Measurements from ENCODE around the gene VWC2. TPM values are rescaled to one million over a fixed set of nuclear protein-coding genes. Genes with fewer than 3 reads are reported as not detected.

VWC2 gene
- polyA plus RNA-seq, 1 of the 3 experiments (the other 2 are of a cell fraction): not detected

DNA sequence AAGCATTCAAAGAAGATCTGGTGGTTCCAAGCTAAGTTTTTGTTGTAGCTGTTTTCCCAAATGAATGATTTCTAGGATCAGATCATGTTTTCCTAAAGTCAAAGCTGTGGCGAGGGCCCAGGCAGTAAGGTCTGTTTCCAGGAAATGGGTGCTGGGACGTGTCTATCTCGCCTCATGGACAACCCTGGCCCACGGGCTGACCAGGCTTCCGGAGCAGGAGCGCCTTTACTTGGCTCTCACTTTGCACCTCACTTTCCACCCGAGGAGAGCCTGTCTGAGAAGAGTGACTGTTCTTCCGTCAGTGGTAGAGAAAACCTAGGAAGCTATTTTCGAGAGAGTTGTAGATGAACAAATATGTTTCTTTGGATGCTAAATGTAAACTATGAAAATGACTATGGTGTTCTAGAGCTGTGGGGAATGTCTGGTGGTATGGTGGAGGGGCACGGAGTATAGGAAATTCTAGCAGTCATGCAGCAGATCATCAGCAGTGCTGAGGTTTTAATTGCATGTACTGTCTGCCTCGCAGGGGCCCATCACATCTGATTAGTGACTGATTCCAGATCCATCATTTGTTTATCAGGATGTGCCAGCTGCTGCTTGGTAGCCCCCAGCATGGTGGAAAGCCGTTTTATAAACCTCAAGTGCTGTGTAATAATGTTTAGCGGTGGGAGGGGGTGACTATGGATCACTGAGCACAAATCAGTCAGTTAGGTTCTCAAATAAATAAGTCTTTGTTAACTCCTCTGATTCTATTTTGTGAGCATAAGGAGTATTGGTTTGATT lies 66.6 kb downstream of the VWC2 start (continued):
- TF ChIP-seq, protein P1, sequence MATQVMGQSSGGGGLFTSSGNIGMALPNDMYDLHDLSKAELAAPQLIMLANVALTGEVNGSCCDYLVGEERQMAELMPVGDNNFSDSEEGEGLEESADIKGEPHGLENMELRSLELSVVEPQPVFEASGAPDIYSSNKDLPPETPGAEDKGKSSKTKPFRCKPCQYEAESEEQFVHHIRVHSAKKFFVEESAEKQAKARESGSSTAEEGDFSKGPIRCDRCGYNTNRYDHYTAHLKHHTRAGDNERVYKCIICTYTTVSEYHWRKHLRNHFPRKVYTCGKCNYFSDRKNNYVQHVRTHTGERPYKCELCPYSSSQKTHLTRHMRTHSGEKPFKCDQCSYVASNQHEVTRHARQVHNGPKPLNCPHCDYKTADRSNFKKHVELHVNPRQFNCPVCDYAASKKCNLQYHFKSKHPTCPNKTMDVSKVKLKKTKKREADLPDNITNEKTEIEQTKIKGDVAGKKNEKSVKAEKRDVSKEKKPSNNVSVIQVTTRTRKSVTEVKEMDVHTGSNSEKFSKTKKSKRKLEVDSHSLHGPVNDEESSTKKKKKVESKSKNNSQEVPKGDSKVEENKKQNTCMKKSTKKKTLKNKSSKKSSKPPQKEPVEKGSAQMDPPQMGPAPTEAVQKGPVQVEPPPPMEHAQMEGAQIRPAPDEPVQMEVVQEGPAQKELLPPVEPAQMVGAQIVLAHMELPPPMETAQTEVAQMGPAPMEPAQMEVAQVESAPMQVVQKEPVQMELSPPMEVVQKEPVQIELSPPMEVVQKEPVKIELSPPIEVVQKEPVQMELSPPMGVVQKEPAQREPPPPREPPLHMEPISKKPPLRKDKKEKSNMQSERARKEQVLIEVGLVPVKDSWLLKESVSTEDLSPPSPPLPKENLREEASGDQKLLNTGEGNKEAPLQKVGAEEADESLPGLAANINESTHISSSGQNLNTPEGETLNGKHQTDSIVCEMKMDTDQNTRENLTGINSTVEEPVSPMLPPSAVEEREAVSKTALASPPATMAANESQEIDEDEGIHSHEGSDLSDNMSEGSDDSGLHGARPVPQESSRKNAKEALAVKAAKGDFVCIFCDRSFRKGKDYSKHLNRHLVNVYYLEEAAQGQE (IDR thresholded peaks at IDR 0.05; ENCODE audit: low read depth, low read length): no peak
- TF ChIP-seq EZH2phosphoT487 (IDR thresholded peaks at IDR 0.05; ENCODE audit: borderline replicate concordance, low read depth) (no peak), RXRA (IDR thresholded peaks at IDR 0.05; ENCODE audit: borderline replicate concordance, low read depth) (no peak), SMC3 (IDR thresholded peaks at IDR 0.05; ENCODE audit: low read depth, low read length) (no peak), SIN3A (IDR thresholded peaks at IDR 0.05; ENCODE audit: borderline replicate concordance, low read depth, low read length) (no peak)

DNA sequence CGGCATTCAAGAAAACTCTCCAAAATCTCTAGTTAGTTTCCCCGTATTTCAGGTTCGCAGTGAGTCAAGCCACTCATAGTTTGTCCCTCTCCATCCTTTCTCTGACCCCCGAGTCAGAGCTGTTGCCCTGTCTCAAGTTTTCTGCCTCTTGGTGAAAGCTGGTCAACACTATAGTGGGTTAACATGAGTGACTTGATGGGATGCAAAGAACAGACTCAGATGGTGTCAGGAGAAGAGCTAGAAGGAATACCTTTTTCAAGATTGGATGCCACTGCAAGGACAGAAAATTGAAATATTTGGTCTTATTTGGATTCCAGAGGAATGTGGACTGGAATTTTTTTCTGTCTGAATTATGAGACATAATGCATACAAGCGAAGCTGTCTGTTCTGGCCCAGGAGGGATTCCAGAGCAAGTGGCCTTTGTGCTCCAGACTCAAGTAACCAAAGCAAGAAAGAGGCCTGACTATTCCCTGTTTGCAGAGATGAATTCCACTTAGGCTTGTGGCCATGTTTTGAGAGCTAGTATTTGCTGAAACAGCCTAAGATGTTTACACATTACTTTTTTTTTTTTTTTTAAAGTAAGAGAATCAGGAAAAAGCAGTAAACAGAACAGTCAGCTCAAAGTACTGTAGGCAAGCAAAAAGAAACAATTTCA lies 67.4 kb downstream of the VWC2 start:
- Histone ChIP-seq H3K27ac (ENCODE audit: low read depth in 2 of 2, low read length in 1 of 2) (no peak overlapping the region), H3F3A (replicated peaks; ENCODE audit: insufficient read depth) (no peaks in the 10 kb centered on the region), H3K4me2 (no peak overlapping the region), H3K4me3 (ENCODE audit: low read depth in 2 of 2, low read length in 1 of 2) (no peak overlapping the region), H3K27me3 (ENCODE audit: insufficient read depth) (peaks cover 17% of the 10 kb centered on the region; the same call in 1 of the 2 replicates), H3K9me2 (no peaks in the 10 kb centered on the region), H3K9ac (no peak overlapping the region), H4K20me1 (ENCODE audit: insufficient read depth) (no peaks in the 10 kb centered on the region), H3K36me3 (replicated peaks in 1 of 2; ENCODE audit: control insufficient read depth in 1 of 2, insufficient read depth in 2 of 2, low read length in 1 of 2) (no peaks in the 10 kb centered on the region), H3K79me2 (ENCODE audit: insufficient read depth) (no peaks in the 10 kb centered on the region), H3K4me1 (ENCODE audit: control insufficient read depth in 1 of 2, insufficient read depth in 2 of 2, low read depth in 1 of 2, low read length in 1 of 2) (no peaks in the 10 kb centered on the region), H2AFZ (ENCODE audit: low read depth) (no peak overlapping the region), H3K9me3 (no peaks in the 10 kb centered on the region)
- no peak for TF ChIP-seq YY1 (IDR thresholded peaks at IDR 0.05; ENCODE audit: low read depth)
- TF ChIP-seq RFX5 (IDR thresholded peaks at IDR 0.05; ENCODE audit: low read length): no peak
- TF ChIP-seq NRF1 (IDR thresholded peaks at IDR 0.05; ENCODE audit: low read depth, low read length): no peak
- no peak for TF ChIP-seq RCOR1 (IDR thresholded peaks at IDR 0.05; ENCODE audit: low read length)
- TF ChIP-seq, protein P2, sequence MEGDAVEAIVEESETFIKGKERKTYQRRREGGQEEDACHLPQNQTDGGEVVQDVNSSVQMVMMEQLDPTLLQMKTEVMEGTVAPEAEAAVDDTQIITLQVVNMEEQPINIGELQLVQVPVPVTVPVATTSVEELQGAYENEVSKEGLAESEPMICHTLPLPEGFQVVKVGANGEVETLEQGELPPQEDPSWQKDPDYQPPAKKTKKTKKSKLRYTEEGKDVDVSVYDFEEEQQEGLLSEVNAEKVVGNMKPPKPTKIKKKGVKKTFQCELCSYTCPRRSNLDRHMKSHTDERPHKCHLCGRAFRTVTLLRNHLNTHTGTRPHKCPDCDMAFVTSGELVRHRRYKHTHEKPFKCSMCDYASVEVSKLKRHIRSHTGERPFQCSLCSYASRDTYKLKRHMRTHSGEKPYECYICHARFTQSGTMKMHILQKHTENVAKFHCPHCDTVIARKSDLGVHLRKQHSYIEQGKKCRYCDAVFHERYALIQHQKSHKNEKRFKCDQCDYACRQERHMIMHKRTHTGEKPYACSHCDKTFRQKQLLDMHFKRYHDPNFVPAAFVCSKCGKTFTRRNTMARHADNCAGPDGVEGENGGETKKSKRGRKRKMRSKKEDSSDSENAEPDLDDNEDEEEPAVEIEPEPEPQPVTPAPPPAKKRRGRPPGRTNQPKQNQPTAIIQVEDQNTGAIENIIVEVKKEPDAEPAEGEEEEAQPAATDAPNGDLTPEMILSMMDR (IDR thresholded peaks at IDR 0.05): no peak
- no peak for TF ChIP-seq TAF1 (IDR thresholded peaks at IDR 0.05; ENCODE audit: borderline replicate concordance, low read depth, low read length)
- no peak for TF ChIP-seq FOXM1 (IDR thresholded peaks at IDR 0.05; ENCODE audit: low read depth)
- no peak for TF ChIP-seq JUND (IDR thresholded peaks at IDR 0.05)
- TF ChIP-seq EZH2phosphoT487 (IDR thresholded peaks at IDR 0.05; ENCODE audit: borderline replicate concordance, low read depth): no peak
- no peak for TF ChIP-seq FOSL2 (IDR thresholded peaks at IDR 0.05; ENCODE audit: borderline replicate concordance, low read depth)
- no peak for TF ChIP-seq POLR2AphosphoS5 (IDR thresholded peaks at IDR 0.05; ENCODE audit: low read depth, low read length)
- TF ChIP-seq GATA2 (CRISPR knock-in tag; IDR thresholded peaks at IDR 0.05): no peak
- TF ChIP-seq SMC3 (IDR thresholded peaks at IDR 0.05; ENCODE audit: low read depth, low read length): no peak
- no peak for TF ChIP-seq EP300 (IDR thresholded peaks at IDR 0.05; ENCODE audit: borderline replicate concordance in 1 of 2, low read depth in 1 of 2, low read length in 1 of 2)
- no peak for TF ChIP-seq GABPA (IDR thresholded peaks at IDR 0.05; ENCODE audit: low read depth)
- no peak for TF ChIP-seq MEF2A (IDR thresholded peaks at IDR 0.05; ENCODE audit: borderline replicate concordance, low read depth)
- TF ChIP-seq FOXJ3 (CRISPR knock-in tag; IDR thresholded peaks at IDR 0.05): no peak
- no peak for TF ChIP-seq RAD21 (IDR thresholded peaks at IDR 0.05; ENCODE audit: low read length)
- ChIA-PET CTCF (no interaction called here), POLR2A (no interaction called here)
- no peak for DNase-seq
- WGBS (ENCODE audit: low lambda C conversion rate): 6% methylated on average over 5 of the region's 5 CpGs
